GM21786 (cell line): Measurements from ENCODE around the gene C11orf52.
"Not testable (repeated sequence)": the region's sequence is repeated elsewhere in the genome, so short reads cannot be mapped to it uniquely, and the experiment has no call there.

Source experiments
- ATAC-seq: cut with Tn5 transposase; IDR thresholded peaks from one replicate; pipeline ENCODE4 v1.9.1; 2021; ENCODE audit not compliant: unreplicated experiment

C11orf52 gene

GRCh38 chr11:111918390-111919256 lies at the start of gene C11orf52:
TSS of gene C11orf52 (plus strand) at chr11:111918913. CDS start at chr11:111918973, 60 bp downstream.
- ATAC-seq, result no peak

- no peak for ATAC-seq
Measured at GRCh38 chr11:111870113-111870512, 48.6 kb upstream of the C11orf52 start.

GRCh38 chr11:111870522-111870885 lies 48.2 kb upstream of the C11orf52 start:
- ATAC-seq, result peak; percentile 19

- peak; percentile 90 for ATAC-seq
Measured at GRCh38 chr11:111870886-111871692, 47.6 kb upstream of the C11orf52 start, which contains the start of gene ALG9. TSS of gene ALG9 (minus strand) at chr11:111871581. CDS start at chr11:111871482, 99 bp downstream.

GRCh38 chr11:111871693-111872161 lies 47.0 kb upstream of the C11orf52 start:
- ATAC-seq, result no peak

GRCh38 chr11:111878385-111878848 lies 40.3 kb upstream of the C11orf52 start:
- peak; percentile 2 for ATAC-seq

GRCh38 chr11:111878849-111879636 lies 39.7 kb upstream of the C11orf52 start, which contains the start of the genes CFAP68 and FDXACB1:
TSS of gene CFAP68 (plus strand) at chr11:111879541. CDS start at chr11:111879561, 20 bp downstream.
TSS of gene FDXACB1 (minus strand) at chr11:111879165. CDS start at chr11:111879132, 33 bp downstream.
- ATAC-seq, result peak; percentile 92

GRCh38 chr11:111879637-111879960 lies 39.1 kb upstream of the C11orf52 start:
- ATAC-seq, result peak; percentile 1

- ATAC-seq, result no peak
Measured at GRCh38 chr11:111882202-111882601, 36.5 kb upstream of the C11orf52 start.

GRCh38 chr11:111885053-111885452 lies 33.7 kb upstream of the C11orf52 start:
- not testable (repeated sequence) for ATAC-seq

GRCh38 chr11:111886032-111886431 lies 32.7 kb upstream of the C11orf52 start:
- ATAC-seq, result no peak

GRCh38 chr11:111886844-111887243 lies 31.9 kb upstream of the C11orf52 start:
- ATAC-seq, result no peak

- no peak for ATAC-seq
Measured at GRCh38 chr11:111905411-111905810, 13.3 kb upstream of the C11orf52 start.

- no peak for ATAC-seq
Measured at GRCh38 chr11:111906680-111907079, 12.0 kb upstream of the C11orf52 start.

- ATAC-seq, result no peak
Measured at GRCh38 chr11:111908639-111909305, 9.9 kb upstream of the C11orf52 start.

GRCh38 chr11:111909378-111909777 lies 9.3 kb upstream of the C11orf52 start:
- no peak for ATAC-seq

GRCh38 chr11:111910676-111911562 lies 7.8 kb upstream of the C11orf52 start:
- no peak for ATAC-seq

GRCh38 chr11:111911563-111912401 lies 6.9 kb upstream of the C11orf52 start, which contains the start of gene CRYAB:
TSS of gene CRYAB (minus strand) at chr11:111911770. CDS start at chr11:111911724, 46 bp downstream.
- ATAC-seq, result no peak
